A549 (cell line): ENCODE results near the gene PCDHGC4. TPM values are rescaled to one million over a fixed set of nuclear protein-coding genes. Genes with fewer than 3 reads are reported as not detected.

Experiments used
- ATAC-seq, 2 experiments: fragments of 200-7000 bp in 1 of 2; fragments of >200 bp in 1 of 2; cut with Nextera tagmentation in 1 of 2; cut with Tn5 transposase in 1 of 2; 3 replicates each; pipeline versions ENCODE4 v1.8.0 to v1.9.1; 2018 to 2020; ENCODE audit warnings: mild to moderate bottlenecking in 1 of 2, moderate library complexity in 1 of 2
- CTCF ChIA-PET: fragments of 300-600 bp; sonication (Branson Sonifier 250); formaldehyde crosslinking; extraction: SDS; loops from one replicate; lab custom pipeline; 2021; ENCODE audit warnings: antibody characterized with exemption, inconsistent platforms; lab: Yijun Ruan, JAX
- POLR2A ChIA-PET: fragments of 350-600 bp; formaldehyde crosslinking; extraction: SDS; loops from one replicate; lab custom pipeline; 2021; ENCODE audit warnings: antibody characterized with exemption, inconsistent platforms; lab: Yijun Ruan, JAX
- DNase-seq, 2 experiments: peaks; one replicate each; pipeline versions ENCODE4 v3.0.0 to v3.0.0-alpha.2; 2011 to 2016; ENCODE audit warnings: low read depth in 1 of 2, low spot score in 1 of 2
- FAIRE-seq: peaks from 2 replicates; lab custom pipeline; 2011; peaks lifted over from hg19 to GRCh38; lab: Jason Lieb, UNC
- H3K27ac ChIP-seq, 2 experiments: fragments of >200 bp; sonication (Bioruptor Twin); formaldehyde crosslinking; 3 replicates each; pipeline ENCODE4 v1.5.1; 2016 to 2017
- H3K4me1 ChIP-seq: fragments of >200 bp; sonication (Bioruptor Twin); formaldehyde crosslinking; 3 replicates; pipeline ENCODE4 v1.6.1; 2016
- H3K4me2 ChIP-seq: fragments of >200 bp; sonication (Bioruptor Twin); formaldehyde crosslinking; 3 replicates; pipeline ENCODE4 v1.6.1; 2016
- H3K4me3 ChIP-seq: fragments of >200 bp; sonication (Bioruptor Twin); formaldehyde crosslinking; 3 replicates; pipeline ENCODE4 v1.5.1; 2016
- H3K9me3 ChIP-seq: fragments of >200 bp; sonication (Bioruptor Twin); formaldehyde crosslinking; 3 replicates; pipeline ENCODE4 v1.6.1; 2016
- ATOH8 ChIP-seq: fragments of 250-450 bp; sonication (Bioruptor Pico); IDR thresholded peaks from 2 replicates; pipeline ENCODE4 v1.5.0; 2020; ENCODE audit warnings: low read depth, mild to moderate bottlenecking, moderate library complexity
- BHLHE40 ChIP-seq: IDR thresholded peaks from 2 replicates; pipeline ENCODE4 v1.6.1; 2012; ENCODE audit warnings: low read depth, low read length, inconsistent platforms
- CBX2 ChIP-seq: fragments of 200-600 bp; sonication (generic); IDR thresholded peaks from 2 replicates; pipeline ENCODE4 v1.6.1; 2016; ENCODE audit warnings: low read depth, mild to moderate bottlenecking, borderline replicate concordance
- CHD4 ChIP-seq: fragments of 200-600 bp; sonication (generic); IDR thresholded peaks from 2 replicates; pipeline ENCODE4 v1.6.1; 2016; ENCODE audit warnings: antibody characterized with exemption, mild to moderate bottlenecking, borderline replicate concordance
- CTCF ChIP-seq: fragments of >200 bp; sonication (Bioruptor Twin); formaldehyde crosslinking; IDR thresholded peaks from 3 replicates; pipeline ENCODE4 v1.5.1; 2016
- EHMT2 ChIP-seq: fragments of 200-600 bp; sonication (generic); IDR thresholded peaks from 2 replicates; pipeline ENCODE4 v1.6.1; 2016; ENCODE audit warnings: antibody characterized with exemption, low read depth, mild to moderate bottlenecking, moderate library complexity
- ELK1 ChIP-seq: fragments of 150-350 bp; IDR thresholded peaks from 2 replicates; pipeline ENCODE4 v1.6.1; 2014; ENCODE audit warnings: low read depth, mild to moderate bottlenecking, low read length
- EP300 ChIP-seq, 2 experiments: fragments of >200 bp; sonication (Bioruptor Twin); formaldehyde crosslinking; IDR thresholded peaks; 2 replicates in 1 of 2; 3 replicates in 1 of 2; pipeline ENCODE4 v1.6.1; 2016 to 2017
- FOSL2 ChIP-seq, 2 experiments: fragments of 450-650 bp in 1 of 2; fragments of >200 bp in 1 of 2; sonication (Bioruptor Twin) in 1 of 2; formaldehyde crosslinking; IDR thresholded peaks; 2 replicates each; pipeline versions ENCODE4 v1.5.0 to v1.6.1; 2016 to 2020; ENCODE audit warnings: mild to moderate bottlenecking in 1 of 2, moderate library complexity in 1 of 2
- GATA3 ChIP-seq: IDR thresholded peaks from 2 replicates; pipeline ENCODE4 v1.6.1; 2012; ENCODE audit warnings: borderline replicate concordance
- HMGXB4 ChIP-seq: fragments of 250-450 bp; sonication (Bioruptor Pico); IDR thresholded peaks from 2 replicates; pipeline ENCODE4 v1.5.0; 2021; ENCODE audit warnings: mild to moderate bottlenecking, moderate library complexity, borderline replicate concordance
- JUNB ChIP-seq: fragments of >200 bp; sonication (Bioruptor Twin); formaldehyde crosslinking; IDR thresholded peaks from 2 replicates; pipeline ENCODE4 v1.6.1; 2016
- KDM1A ChIP-seq: fragments of 200-600 bp; sonication (generic); IDR thresholded peaks from 2 replicates; pipeline ENCODE4 v1.6.1; 2016; ENCODE audit warnings: low read depth, mild to moderate bottlenecking
- MAX ChIP-seq: IDR thresholded peaks from 2 replicates; pipeline ENCODE4 v1.6.1; 2012
- NFE2L2 ChIP-seq: fragments of 150-350 bp; conservative IDR thresholded peaks from 2 replicates; pipeline ENCODE4 v1.6.1; 2014; ENCODE audit warnings: low read length
- POLR2A ChIP-seq: IDR thresholded peaks from 2 replicates; pipeline ENCODE4 v1.6.1; 2012; ENCODE audit warnings: mild to moderate bottlenecking, low read length
- RAD21 ChIP-seq, 2 experiments: fragments of >200 bp in 1 of 2; sonication (Bioruptor Twin) in 1 of 2; formaldehyde crosslinking in 1 of 2; IDR thresholded peaks in 1 of 2; conservative IDR thresholded peaks in 1 of 2; 2 replicates in 1 of 2; 3 replicates in 1 of 2; pipeline ENCODE4 v1.6.1; 2012 to 2018; ENCODE audit warnings: inconsistent platforms in 1 of 2
- RARB ChIP-seq: fragments of 250-450 bp; sonication (Bioruptor Pico); IDR thresholded peaks from 2 replicates; pipeline ENCODE4 v1.8.0; 2021; ENCODE audit warnings: mild to moderate bottlenecking, moderate library complexity
- RCOR1 ChIP-seq: fragments of 150-350 bp; IDR thresholded peaks from 2 replicates; pipeline ENCODE4 v1.6.1; 2014; ENCODE audit warnings: antibody characterized with exemption, low read length, low read depth
- TFCP2L1 ChIP-seq: fragments of 250-450 bp; sonication (Bioruptor Pico); IDR thresholded peaks from 2 replicates; pipeline ENCODE4 v1.5.0; 2021; ENCODE audit warnings: mild to moderate bottlenecking
- ZNF302 ChIP-seq: fragments of 250-450 bp; sonication (Bioruptor Pico); IDR thresholded peaks from 2 replicates; pipeline ENCODE4 v1.9.0; 2021; ENCODE audit warnings: inconsistent platforms, mild to moderate bottlenecking, moderate library complexity
- WGBS: methylation state at CpG from one replicate; pipeline ENCODE4 v1.1.6; 2017; ENCODE audit errors: missing lambda C conversion rate; 5-methylcytosine and 5-hydroxymethylcytosine counted together
- polyA plus RNA-seq, 4 experiments: library from polyadenylated mRNA; depleted of rRNA in 3 of 4; stranded (reverse); fragments of >200 nt; fragmentation: RNase III in 1 of 4; extraction: RNeasy Plus Mini Kit Qiagen cat#74134 plus additional on column Dnase treatment in 1 of 4; gene quantifications; 2 replicates in 3 of 4; 3 replicates in 1 of 4; pipeline ENCODE4 v1.2.3, GENCODE V29; 2011 to 2017

The PCDHGC4 gene
- polyA plus RNA-seq, 2 of the 4 experiments (the other 2 are of a cell fraction), result 0.06 TPM; not detected in 1

- ChIA-PET POLR2A (no interaction called here), CTCF (interaction anchor here (0.7 to 3.9 kb wide), 3 partner anchors 28 to 146 kb away, joined by 3 to 15 read pairs (median 4); partner anchors contain the start of gene PCDHGB1)
- TF ChIP-seq ELK1 (no peak), KDM1A (no peak), RARB (CRISPR knock-in tag) (no peak), NFE2L2 (no peak), CHD4 (no peak), GATA3 (no peak), RAD21 (conservative IDR thresholded peaks at IDR 0.05 in 1 of 2, IDR thresholded peaks at IDR 0.05 in 1 of 2) (no peak), BHLHE40 (no peak), EHMT2 (no peak), FOSL2 (IDR thresholded peaks at IDR 0.05) (no peak), FOSL2 (CRISPR knock-in tag; IDR thresholded peaks at IDR 0.05) (no peak), TFCP2L1 (CRISPR knock-in tag) (no peak), RCOR1 (no peak), ATOH8 (CRISPR knock-in tag) (no peak)
- TF ChIP-seq, all 56 proteins: peak for 0
- no peak overlapping the region for H3K4me2 ChIP-seq
- no peaks in the 10 kb centered on the region for H3K9me3 ChIP-seq
- no peaks in the 10 kb centered on the region for H3K4me1 ChIP-seq
- no peak for DNase-seq
- H3K27ac ChIP-seq, result no peak overlapping the region
- 77% methylated on average over 4 of the region's 4 CpGs for WGBS
- ATAC-seq, result no peak
- H3K4me3 ChIP-seq, result no peak overlapping the region
- no peak for FAIRE-seq
Measured at GRCh38 chr5:141496038-141496437, 11.2 kb downstream of the PCDHGC4 start.

GRCh38 chr5:141501761-141502160 is 16.9 kb downstream of the PCDHGC4 start:
- ATAC-seq (no peak), FAIRE-seq (no peak), DNase-seq (no peak)
- Histone ChIP-seq H3K9me3 (no peaks in the 10 kb centered on the region), H3K27ac (no peak overlapping the region), H3K4me3 (no peak overlapping the region), H3K4me2 (no peak overlapping the region), H3K4me1 (no peaks in the 10 kb centered on the region)
- ChIA-PET CTCF (interaction anchor here (1.2 to 15.1 kb wide), 4 partner anchors 11 to 25 kb away, joined by 4 to 163 read pairs (median 4); partner anchors contain the start of genes PCDHGC3 and PCDHGC4), POLR2A (no interaction called here)
- 77% methylated on average over 7 of the region's 7 CpGs for WGBS
- no peak for TF ChIP-seq FOSL2 (IDR thresholded peaks at IDR 0.05)
- TF ChIP-seq FOSL2 (CRISPR knock-in tag; IDR thresholded peaks at IDR 0.05), result no peak
- no peak for TF ChIP-seq EHMT2
- no peak for TF ChIP-seq CTCF
- no peak for TF ChIP-seq ZNF302 (CRISPR knock-in tag)
- no peak for TF ChIP-seq RARB (CRISPR knock-in tag)
- TF ChIP-seq HMGXB4 (CRISPR knock-in tag), result no peak
- TF ChIP-seq POLR2A, result no peak
- TF ChIP-seq KDM1A, result no peak
- no peak for TF ChIP-seq MAX
- no peak for TF ChIP-seq CBX2
- TF ChIP-seq EP300 (IDR thresholded peaks at IDR 0.05), result no peak
- no peak for TF ChIP-seq JUNB
- TF ChIP-seq TFCP2L1 (CRISPR knock-in tag), result no peak
